Suprapubic skin (tissue), 3 donors: ENCODE measurements around the gene LRRC9.

Experiments used
- POLR2A ChIP-seq, 2 donors: fragments of 450-650 bp; IDR thresholded peaks; one replicate each; pipeline ENCODE4 v1.6.1; 2017; ENCODE audit warnings: antibody characterized with exemption in 2 of 2, mild to moderate bottlenecking in 2 of 2, moderate library complexity in 2 of 2
- TF ChIP-seq, protein P1 (sequence below), 2 donors: fragments of 200-600 bp in 1 of 2; fragments of 450-650 bp in 1 of 2; sonication (generic) in 1 of 2; IDR thresholded peaks; one replicate each; pipeline ENCODE4 v1.5.1; 2016 to 2019; ENCODE audit warnings: antibody characterized with exemption in 2 of 2, mild to moderate bottlenecking in 1 of 2, moderate library complexity in 1 of 2

DNA sequence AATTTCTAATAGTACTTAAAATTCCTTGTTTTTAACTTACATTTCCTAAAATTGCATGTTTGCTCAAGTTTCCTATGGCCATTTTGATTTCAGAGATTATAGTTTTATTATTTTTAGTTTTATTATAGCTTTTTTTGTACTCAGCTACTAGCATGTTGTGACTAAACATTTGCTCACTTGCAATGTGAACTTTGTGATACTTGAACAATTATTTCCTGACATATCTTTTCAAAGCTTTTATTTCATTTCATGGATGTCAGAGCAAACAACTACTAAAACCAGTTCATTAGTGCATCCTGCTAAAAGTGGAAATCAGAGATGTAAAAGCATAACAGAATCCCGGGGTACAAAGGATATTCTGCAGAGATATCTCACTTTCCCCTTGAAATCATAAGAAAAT, 138.1 kb downstream of the LRRC9 start:
- TF ChIP-seq, protein P1, sequence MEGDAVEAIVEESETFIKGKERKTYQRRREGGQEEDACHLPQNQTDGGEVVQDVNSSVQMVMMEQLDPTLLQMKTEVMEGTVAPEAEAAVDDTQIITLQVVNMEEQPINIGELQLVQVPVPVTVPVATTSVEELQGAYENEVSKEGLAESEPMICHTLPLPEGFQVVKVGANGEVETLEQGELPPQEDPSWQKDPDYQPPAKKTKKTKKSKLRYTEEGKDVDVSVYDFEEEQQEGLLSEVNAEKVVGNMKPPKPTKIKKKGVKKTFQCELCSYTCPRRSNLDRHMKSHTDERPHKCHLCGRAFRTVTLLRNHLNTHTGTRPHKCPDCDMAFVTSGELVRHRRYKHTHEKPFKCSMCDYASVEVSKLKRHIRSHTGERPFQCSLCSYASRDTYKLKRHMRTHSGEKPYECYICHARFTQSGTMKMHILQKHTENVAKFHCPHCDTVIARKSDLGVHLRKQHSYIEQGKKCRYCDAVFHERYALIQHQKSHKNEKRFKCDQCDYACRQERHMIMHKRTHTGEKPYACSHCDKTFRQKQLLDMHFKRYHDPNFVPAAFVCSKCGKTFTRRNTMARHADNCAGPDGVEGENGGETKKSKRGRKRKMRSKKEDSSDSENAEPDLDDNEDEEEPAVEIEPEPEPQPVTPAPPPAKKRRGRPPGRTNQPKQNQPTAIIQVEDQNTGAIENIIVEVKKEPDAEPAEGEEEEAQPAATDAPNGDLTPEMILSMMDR (IDR thresholded peaks at IDR 0.05) = no peak
- TF ChIP-seq POLR2A (IDR thresholded peaks at IDR 0.05) = no peak
